Fibroblast of mammary gland (primary cell): ENCODE results near the gene WAS.
"Not testable (repeated sequence)": the region's sequence is repeated elsewhere in the genome, so short reads cannot be mapped to it uniquely, and the experiment has no call there.

Source experiments
- DNase-seq: peaks from one replicate; pipeline ENCODE4 v3.0.0-alpha.2; 2010; ENCODE audit warnings: low read depth
- H3K4me3 ChIP-seq: 2 replicates; pipeline ENCODE4 v1.5.1; 2011; ENCODE audit warnings: low read depth, mild to moderate bottlenecking, low read length, moderate library complexity; ENCODE audit not compliant: control insufficient read depth
- TF ChIP-seq, protein P1 (sequence below): conservative IDR thresholded peaks from 2 replicates; pipeline ENCODE4 v1.5.1; 2011; ENCODE audit warnings: low read depth, low read length, inconsistent platforms; ENCODE audit not compliant: control insufficient read depth, insufficient read depth

Gene WAS

DNA sequence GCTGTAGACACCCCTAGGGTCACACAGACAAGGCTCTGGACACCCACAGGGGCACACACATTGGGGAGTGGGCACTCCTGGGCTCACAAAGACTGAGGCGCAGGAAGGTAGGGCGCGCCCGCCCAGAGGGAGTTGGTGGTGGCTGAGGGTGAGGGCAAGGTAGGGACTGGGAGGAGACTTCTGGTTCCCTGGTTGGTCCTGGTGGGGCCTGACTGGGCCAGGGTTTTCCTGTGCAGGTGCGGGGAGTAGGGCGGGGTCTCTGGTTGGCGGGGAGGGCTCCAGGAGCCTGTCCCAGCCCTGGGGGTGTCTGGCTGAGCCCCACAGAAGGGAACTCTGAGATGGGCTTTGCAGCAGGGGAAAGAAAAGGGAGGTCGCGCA is 6.7 kb upstream of the WAS start:
- DNase-seq = no peak
- peak overlapping the region; percentile 58 for H3K4me3 ChIP-seq
- TF ChIP-seq, protein P1, sequence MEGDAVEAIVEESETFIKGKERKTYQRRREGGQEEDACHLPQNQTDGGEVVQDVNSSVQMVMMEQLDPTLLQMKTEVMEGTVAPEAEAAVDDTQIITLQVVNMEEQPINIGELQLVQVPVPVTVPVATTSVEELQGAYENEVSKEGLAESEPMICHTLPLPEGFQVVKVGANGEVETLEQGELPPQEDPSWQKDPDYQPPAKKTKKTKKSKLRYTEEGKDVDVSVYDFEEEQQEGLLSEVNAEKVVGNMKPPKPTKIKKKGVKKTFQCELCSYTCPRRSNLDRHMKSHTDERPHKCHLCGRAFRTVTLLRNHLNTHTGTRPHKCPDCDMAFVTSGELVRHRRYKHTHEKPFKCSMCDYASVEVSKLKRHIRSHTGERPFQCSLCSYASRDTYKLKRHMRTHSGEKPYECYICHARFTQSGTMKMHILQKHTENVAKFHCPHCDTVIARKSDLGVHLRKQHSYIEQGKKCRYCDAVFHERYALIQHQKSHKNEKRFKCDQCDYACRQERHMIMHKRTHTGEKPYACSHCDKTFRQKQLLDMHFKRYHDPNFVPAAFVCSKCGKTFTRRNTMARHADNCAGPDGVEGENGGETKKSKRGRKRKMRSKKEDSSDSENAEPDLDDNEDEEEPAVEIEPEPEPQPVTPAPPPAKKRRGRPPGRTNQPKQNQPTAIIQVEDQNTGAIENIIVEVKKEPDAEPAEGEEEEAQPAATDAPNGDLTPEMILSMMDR = no peak

DNA sequence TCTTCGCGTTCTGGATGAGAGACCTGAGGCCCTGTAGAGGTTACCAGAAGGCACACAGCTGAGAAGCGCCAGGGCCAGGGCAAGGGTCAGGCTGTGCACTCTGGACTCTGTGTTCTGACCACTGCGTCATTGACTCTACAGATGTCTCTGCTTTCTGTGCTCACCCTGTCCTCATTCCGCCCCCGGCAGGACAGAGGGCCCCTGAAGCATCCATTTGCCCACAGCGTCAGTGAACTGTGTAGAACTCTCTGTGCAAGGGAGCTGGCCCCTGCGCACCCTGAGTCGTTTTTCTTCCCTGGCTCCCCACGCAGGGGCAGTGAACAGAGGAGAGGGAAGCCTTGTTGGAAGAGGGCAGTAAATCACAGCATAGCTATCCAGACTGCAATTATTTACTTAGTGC is 6.1 kb upstream of the WAS start:
- DNase-seq = no peak
- TF ChIP-seq, protein P1 = no peak
- peak overlapping the region; percentile 58 for H3K4me3 ChIP-seq

DNA sequence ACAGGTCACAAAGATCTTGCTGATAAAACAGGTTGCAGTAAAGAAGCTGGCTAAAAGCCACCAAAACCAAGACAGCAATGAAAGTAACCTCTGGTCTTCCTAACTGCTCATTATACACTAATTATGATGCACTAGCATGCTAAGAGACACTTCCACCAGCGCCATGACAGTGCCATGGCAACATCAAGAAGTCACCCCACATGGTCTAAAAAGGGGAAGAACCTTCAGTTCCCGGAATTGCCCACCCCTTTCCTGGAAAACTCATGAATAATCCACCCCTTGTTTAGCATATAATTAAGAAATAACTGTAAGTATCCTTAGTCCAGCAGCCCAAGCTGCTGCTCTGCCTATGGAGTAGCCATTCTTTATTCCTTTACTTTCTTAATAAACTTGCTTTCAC is 3.1 kb upstream of the WAS start:
- not testable (repeated sequence) for H3K4me3 ChIP-seq, DNase-seq

DNA sequence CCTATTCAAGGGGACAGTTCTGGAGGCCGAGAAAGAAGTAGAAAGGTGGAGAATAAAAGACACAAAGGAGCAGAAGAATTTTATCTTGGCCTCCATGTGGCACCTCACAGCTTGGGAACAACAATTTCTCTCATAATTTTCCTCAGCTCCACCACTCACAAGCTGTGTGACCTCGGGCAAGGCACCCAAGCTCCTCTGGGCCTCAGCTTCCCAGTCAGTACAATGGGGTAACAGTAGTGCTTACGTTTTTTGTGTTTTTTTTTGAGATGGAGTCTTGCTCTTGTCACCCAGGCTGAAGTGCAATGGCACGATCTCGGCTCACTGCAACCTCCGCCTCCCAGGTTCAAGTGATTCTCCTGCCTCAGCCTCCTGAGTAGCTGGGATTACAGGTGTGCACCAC is 2.7 kb upstream of the WAS start:
- H3K4me3 ChIP-seq, DNase-seq: not testable (repeated sequence)

DNA sequence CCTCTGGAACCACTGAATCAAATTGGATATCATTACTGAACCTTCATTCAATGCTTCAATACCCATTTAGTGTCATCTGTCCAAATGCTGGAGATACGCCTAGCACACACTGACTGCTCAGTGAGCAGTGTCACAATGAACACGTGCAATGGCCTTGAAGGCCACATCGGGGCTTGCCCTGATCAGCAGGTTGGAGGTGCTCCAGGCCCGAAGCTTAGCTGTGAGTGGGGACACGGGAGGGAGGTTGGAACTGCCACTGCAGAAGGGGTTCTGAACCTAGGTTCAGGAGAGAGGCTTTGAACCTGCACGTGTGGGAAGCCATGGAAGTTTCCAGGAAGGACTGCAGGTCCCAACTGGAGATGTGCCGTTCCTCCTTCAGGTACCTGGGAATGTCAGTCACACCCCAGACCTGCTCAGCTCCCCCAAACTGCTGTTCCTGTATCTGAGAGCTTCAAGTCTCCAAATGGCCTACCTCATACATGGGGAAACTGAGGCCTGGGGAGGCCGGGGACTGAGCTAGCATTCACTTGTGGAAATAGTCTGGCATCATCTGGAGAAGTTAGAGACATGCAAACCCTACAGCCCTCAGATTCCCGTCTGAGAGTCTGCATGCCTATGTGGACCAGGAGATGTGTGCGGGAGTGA is 1.9 kb upstream of the WAS start:
- TF ChIP-seq, protein P1 = no peak
- no peak for DNase-seq
- H3K4me3 ChIP-seq = no peak overlapping the region

DNA sequence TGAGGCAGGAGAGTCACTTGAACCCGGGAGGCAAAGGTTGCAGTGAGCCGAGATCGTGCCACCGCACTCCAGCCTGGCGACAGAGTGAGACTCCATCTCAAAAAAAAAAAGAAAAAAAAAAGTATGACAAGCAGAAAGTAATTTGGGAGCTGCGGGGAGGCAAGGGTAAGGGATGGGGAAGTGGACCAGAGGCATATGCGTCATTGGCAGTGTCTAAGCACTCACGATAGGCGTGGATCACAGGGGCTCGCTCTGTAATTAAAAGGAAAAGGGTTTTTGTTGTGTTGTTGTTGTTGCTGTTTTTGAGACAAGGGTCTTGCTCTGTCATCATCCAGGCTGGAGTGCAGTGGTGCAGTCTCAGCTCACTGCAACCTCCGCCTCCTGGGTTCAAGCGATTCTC is 804 bp upstream of the WAS start:
- DNase-seq, H3K4me3 ChIP-seq: not testable (repeated sequence)

DNA sequence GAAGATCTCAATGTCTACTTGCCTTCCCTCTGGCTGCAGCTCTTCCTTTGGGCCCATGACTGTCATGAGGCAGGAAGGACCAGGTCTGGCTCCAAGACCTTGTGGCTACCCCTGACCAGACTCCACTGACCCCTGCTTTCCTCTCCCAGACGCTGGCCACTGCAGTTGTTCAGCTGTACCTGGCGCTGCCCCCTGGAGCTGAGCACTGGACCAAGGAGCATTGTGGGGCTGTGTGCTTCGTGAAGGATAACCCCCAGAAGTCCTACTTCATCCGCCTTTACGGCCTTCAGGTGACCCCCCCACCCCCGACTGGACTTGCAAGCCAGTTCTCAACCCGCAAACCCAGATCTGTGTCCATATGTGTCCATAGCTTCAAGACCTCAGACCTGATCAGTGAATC is 535 bp downstream of the WAS start:
- TF ChIP-seq, protein P1 = no peak
- no peak overlapping the region for H3K4me3 ChIP-seq
- DNase-seq = no peak

DNA sequence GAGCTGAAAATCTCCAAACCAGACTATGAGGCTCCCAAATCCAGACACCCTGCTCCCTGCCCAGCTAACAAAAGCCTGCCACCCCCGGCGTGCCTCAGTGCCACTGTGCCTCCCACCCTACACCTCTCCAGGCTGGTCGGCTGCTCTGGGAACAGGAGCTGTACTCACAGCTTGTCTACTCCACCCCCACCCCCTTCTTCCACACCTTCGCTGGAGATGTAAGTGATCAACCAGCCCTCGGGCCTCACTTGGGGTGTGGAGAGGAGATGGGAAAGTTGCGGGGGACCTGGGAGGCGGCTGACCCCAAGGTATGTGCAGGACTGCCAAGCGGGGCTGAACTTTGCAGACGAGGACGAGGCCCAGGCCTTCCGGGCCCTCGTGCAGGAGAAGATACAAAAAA is 1.8 kb downstream of the WAS start:
- TF ChIP-seq, protein P1 = no peak
- DNase-seq = no peak
- H3K4me3 ChIP-seq = no peak overlapping the region
